Measurements from ENCODE around the gene ABTB2.
A peak's percentile ranks its signal among the peaks of the same experiment; 100 is the strongest.
"Not testable (repeated sequence)": the region's sequence is repeated elsewhere in the genome, so short reads cannot be mapped to it uniquely, and the experiment has no call there.

The ABTB2 gene

DNA sequence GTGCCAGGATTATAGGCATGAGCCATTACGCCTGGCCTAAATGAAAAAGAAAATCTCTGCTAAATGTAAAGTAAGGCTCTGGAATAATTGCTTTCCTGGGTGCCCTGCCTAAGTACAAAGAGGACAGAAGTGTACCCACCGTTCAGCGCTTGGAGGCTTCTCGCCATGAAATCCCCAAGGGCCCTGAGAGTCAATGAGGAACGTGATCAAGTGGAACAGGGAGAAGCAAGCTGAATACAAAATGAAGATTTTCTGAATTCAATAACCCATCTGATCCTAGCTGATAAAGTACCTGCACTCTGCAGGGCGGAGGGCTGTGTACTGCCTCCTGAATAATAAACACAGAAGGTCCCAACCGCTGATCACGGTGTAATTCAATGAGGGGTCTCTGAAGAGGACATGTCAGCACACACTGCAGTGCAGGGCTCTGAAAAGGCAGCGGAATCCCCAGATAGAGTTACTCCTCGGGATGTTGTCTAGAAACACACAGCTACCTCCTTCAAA is 97.7 kb downstream of the ABTB2 start:
- no peak for DNase-seq

GRCh38 chr11:34259087-34259486 is 98.7 kb downstream of the ABTB2 start:
- DNase-seq: no peak

- no peak for DNase-seq
Measured at GRCh38 chr11:34256626-34257025, 101.2 kb downstream of the ABTB2 start.

DNA sequence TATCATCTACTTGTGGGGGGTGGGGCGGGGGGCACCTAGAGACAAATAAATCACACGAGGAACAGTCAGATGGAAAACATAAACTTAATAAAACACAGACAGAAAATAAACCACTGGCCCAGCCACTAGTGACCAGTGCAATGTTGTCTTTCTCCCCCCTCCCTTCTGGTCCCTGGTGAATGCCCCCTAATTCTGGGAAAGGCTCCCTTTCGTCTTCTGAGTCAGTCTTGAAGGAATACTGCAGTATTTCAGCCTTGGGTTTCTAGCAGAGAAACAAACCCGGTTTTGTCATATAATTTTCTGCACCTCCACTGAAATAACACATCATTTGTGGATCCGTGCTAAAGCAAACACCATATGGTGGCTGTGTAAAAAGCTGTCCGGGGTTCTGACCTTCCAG is 101.7 kb downstream of the ABTB2 start:
- DNase-seq: no peak

DNA sequence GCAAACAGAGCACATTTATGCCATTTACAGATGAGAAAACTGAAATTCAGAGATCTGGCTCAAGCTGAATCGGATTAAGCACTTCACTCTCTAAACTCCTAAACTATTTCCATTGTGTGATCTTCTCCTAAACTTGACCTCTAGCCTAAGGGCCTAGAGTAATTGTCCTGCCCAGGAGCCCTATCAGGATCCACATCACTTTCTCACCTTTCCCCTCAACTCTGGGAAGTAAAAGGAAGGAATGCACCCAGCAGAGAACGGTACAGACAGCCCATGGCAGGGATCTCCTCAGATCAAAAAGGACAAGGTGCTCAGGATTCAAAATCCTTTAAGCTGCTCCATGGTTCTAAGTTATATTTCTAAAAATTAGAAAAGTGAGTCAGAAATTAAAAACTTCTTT is 102.7 kb downstream of the ABTB2 start:
- no peak for DNase-seq

- no peak for DNase-seq
Measured at GRCh38 chr11:34254011-34254410, 103.8 kb downstream of the ABTB2 start.

- no peak for DNase-seq
Measured at GRCh38 chr11:34252651-34253050, 105.2 kb downstream of the ABTB2 start.

DNA sequence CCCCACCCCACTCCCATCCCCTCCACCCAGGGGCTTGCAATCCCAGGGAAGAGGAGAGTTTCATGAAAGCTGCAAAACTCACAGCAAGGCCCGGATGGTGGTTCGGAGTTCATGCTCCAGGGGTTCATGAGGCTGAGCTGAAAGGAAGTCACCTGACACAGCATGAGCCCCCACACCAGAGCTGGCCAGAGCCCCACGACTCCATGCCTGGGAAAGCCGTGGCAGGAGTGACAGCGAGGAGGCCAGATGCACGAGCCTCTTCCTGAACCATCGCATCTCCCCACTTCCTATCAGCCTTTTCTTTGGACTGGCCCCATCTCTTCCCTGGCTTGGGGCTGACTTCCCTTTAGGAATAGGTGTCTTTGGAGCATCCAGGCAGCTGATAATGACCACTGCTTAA is 105.8 kb downstream of the ABTB2 start:
- no peak for DNase-seq

DNA sequence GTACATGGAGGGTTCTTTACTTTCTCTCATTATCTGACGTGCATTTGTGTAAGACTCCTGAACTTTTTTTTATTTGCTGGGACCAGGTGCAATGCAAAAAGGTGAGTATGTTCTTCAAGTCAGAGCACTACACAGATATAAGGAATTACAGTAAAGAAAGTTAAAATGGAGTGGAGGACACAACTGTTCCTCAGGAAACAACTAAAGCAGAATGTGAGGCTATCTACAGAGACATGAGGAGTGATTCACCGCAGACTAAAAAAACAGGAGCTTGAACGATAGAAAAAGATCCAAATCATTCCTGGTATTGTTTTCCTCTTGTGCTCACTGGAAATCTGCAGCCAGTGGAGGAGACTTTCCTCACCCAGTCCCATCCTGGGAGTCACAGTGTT is 106.2 kb downstream of the ABTB2 start:
- no peak for DNase-seq

DNA sequence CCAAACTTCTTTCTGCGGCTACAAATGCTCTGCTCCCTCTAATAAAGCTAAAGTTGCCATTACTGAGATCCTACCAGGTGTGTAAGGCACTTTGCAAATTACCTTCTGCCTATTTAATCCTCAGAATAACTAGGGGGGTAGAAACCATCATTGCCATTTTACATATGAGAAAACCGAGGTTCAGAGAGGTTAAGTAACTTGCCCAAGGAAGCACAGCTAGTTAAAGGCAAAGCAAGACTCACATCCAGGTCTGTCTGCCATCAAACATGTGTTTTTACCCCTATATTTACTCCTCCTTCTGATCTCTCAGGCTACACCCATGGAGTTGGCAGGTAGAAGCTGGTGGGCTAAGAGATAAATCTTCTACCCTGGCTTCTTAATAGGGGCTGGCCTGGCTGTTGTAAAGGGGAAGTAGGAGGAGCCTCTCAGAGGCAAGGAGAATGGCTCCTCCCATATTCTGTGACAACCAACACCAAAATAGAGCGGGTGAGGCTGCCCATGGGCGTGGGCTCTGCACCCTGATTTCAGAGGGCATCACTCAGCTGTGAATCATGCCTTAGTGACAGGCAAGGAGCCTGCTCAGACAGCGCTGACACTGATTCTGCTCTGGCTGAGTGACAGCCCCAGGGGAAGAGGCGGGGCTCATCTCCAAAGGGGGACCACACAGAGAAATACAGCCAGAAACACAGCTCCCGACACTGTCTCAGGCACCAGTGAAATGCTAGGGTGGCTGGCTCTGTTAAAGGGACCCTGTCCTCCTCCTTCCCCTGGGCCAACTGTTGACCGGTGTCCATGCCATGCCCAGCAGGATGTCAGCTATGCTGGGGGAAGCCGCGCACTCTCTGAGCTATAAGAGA is 106.8 kb downstream of the ABTB2 start:
- DNase-seq: peak; percentile 57 to 66

DNA sequence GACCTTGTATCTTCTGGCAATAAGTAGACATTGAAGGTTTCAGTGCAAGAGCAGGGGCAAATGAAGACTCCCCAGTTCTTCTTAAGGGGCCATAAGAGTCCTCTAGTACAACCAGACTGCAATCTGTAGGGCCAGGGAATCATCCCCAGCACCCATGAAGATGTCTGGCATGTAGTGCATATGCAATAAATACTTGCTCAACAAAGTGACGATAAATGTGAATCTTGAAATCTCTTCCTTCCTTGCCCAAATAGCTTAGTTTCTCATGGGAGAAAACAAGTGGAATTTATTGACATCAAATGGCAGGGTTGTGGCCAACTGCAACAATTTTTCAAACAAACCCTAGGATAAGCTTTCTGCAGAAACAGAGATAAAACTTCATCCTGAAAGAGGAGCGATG is 107.6 kb downstream of the ABTB2 start:
- no peak for DNase-seq

DNA sequence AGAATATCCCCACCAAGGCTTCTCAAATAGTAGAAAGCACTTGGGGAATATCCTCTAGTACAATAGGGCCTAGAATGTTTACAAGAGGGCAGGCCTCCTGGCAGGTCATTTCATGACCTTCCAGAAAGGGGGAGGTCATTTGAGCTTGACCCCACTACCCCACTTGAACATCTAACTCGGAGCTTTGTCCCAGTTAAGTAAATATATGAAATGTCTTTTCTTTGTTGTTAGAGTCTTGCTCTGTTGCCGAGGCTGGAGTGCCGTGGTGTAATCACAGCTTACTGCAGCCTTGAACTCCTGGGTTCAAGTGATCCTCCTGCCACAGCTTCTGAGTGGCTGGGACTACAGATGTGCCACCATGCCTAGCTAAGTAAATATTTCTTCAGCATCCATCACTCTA is 108.4 kb downstream of the ABTB2 start:
- DNase-seq: no peak

DNA sequence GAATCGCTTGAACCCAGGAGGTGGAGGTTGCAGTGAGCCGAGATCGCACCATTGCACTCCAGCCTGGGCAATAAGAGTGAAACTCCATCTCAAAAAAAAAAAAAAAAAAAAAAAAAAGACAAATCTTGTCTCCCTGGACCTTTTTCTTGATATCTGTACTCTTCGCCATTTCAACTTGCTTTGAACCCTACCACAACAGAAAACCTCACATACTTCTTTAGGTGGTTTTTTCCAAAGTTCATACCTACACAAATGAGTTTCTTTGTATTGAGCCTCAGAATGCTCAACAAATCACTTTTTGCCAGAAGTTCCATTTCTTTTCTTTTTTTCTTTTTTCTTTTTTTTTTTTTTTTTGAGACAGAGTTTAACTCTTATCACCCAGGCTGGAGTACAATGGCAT is 111.3 kb downstream of the ABTB2 start:
- DNase-seq: not testable (repeated sequence)

DNA sequence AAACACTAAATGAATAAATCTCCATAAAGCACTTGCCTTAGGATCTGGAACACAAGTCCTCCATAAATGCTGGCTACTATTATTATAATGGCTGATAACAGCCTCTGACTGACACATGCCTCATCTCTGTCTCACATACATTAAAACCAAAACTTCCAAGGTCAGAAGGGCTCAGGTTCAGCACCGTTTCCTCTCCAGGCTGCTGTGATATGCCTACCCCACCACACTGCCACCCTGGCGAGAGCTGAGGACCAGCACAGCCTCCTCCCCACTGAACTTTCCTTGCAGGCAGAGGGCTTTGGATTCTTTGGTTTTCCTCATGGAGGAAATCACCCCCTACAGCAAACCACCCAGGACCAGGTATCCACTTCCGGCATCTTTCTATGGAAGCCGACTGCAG is 112.8 kb downstream of the ABTB2 start:
- peak in 1 of 2 experiments; percentile 20 for DNase-seq

DNA sequence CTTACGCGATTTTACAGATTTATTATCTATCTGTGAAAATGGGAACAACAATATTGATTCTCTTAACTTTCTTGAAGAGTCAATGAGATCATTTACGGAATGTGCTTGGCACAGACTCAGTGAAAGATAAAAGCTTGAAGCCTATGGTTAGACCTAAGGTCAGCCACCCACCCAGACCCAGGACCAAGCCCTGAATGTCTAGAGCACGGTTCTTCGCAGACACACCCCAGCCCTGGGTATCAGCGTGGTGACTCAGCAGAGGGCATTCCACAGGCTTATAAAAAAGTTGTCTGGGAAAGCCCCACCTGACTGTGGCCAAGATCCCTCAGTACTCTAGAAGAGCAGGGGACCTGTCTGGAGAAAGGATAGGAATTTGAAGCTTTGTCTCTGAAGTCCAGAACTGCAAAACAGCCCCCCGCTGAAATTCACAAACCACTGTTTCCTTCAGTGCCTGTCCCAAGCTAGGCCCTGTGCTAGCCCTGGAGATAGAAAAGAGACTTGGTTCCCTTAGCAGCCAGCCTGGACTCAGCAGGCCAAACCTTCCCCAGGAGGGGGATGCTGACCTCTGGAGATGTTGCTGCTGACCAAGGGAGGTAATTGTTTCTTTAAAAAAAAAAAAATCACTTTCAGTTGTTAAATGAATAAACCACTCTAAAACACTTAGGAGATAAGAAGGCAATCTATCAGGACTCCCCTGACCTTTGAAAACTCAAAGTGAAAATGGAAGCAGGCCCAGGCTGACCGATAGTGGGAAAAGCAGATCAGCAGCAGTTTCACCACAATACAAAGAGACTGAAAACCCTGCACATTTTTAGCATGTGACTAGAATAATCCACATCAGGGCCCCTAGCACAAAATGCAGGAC is 114.0 kb downstream of the ABTB2 start:
- DNase-seq: peak; percentile 55 to 65

DNA sequence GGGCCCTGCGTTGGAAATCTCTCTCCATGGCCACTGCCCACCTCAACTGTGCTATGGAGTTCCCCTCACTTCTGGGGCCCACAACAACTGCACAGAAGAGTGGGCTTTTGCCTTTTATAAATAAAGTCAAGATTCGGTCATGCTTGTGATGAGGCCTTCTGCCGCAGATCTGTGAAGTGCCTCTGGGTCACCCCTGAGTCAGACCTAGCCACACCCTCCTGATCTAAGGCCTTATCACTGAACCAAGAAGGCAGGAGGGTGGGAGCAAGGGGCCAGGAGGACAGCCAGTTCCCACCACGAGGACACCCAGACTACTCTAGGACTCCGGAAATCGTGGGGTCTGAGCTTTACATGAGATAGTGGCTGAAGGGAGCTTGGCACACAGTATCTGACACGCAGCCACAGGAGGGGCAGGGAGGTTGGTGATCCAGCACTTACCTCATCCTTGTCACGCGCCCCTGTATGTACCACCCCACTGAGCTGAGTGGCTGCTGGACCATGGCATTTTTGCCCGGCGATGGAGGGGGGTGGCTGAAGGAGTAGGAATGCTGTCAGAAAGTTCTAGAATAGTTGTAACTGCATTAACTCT is 115.7 kb downstream of the ABTB2 start:
- DNase-seq: no peak

DNA sequence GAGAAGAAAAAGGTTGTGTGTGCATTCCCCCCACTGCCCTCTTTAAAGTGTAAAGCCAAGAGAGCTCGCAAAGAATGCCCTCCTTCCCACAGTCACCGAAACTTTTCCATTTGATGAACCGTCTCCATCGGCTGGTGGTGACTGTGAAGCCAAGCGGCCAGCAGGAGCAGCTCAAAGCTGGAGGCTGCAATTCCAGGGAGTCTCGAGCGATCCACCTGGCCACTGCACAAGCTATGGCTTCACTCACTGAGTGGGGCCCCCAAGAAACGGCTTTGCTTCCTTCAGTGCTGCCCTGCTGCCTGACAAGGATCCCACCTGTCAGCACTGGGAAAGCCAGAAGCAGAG is 117.7 kb downstream of the ABTB2 start:
- DNase-seq: no peak

GRCh38 chr11:34239465-34240149 is 118.2 kb downstream of the ABTB2 start:
- DNase-seq: no peak

GRCh38 chr11:34238966-34239365 is 118.8 kb downstream of the ABTB2 start:
- no peak for DNase-seq

DNA sequence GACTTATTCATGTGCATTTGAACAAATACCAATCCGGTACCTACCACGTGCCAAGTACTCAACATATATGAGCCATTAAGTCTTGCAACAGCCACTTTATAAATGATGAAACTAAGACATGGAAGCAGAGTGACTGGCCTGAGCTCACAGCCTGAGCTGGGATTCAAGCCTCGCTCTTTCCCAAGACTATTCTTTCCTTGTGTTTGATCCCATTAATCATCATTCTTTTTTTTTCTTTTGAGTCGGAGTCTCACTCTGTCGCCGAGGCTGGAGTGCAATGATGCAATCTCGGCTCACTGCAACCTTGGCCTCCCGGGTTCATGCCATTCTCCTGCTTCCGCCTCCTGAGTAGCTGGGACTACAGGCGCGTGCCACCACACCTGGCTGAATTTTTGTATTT is 119.3 kb downstream of the ABTB2 start:
- no peak for DNase-seq

- DNase-seq: no peak
Measured at GRCh38 chr11:34236572-34236971, 121.2 kb downstream of the ABTB2 start.

DNA sequence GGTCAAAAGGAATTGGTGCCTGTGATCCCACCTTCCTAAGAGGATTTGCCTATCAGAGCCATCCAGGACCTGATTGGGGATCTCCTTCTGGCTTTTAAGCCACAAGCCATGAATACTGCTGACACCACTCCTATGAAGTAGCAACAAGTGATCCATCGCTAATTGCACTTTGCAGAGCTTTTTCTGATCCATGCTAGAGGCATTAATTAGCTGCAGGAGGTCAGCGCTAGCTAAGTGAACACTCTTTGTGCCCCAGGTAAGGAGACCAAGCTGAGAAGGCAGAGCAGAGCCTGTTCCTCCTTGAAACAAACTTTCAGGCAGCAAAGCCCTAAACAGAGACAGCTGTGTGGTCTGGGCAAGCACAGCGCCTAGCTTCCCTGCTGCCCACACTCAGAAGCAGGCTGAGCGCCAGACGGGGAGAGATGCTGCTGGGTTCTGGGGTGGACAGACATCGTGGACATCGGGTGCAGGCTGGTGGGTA is 122.2 kb downstream of the ABTB2 start:
- no peak for DNase-seq

DNA sequence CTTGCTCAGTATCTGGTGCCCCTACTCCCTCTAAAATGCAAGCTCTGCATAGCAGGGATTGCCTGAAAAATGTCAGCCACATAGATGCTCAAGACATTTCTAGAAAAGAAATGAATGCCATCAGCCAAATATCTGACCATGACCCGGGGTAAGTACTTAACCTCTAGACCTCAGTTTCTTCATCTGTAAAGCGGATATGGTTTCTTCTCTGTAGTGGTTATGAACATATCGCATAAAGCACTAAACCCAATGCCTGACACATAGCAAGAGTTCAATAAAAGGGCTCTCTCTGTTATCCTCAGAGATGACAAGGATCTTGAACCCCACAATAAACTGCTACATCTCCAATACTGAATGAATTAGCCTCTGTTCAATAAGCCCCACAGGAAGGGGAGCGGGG is 122.6 kb downstream of the ABTB2 start:
- no peak for DNase-seq
